Duodenal mucosa (tissue), 2 donors: ENCODE data around the gene NDRG3.
"Not testable (repeated sequence)": the region's sequence is repeated elsewhere in the genome, so short reads cannot be mapped to it uniquely, and the experiment has no call there.

Experiments
- H3K27ac ChIP-seq: one replicate; pipeline ENCODE4 v1.7.0; 2013; ENCODE audit warnings: low read depth, low read length
- H3K27me3 ChIP-seq, 2 donors: one replicate each; pipeline ENCODE4 v1.7.0; 2013; ENCODE audit warnings: low read length in 2 of 2, control low read depth in 1 of 2; ENCODE audit not compliant: insufficient read depth in 2 of 2, control insufficient read depth in 1 of 2
- H3K36me3 ChIP-seq, 2 donors: one replicate each; pipeline ENCODE4 v1.7.0; 2013; ENCODE audit warnings: low read length in 2 of 2, control low read depth in 1 of 2; ENCODE audit not compliant: insufficient read depth in 2 of 2, control insufficient read depth in 1 of 2
- H3K4me1 ChIP-seq, 2 donors: one replicate each; pipeline ENCODE4 v1.7.0; 2013; ENCODE audit warnings: low read length in 2 of 2, control low read depth in 1 of 2; ENCODE audit not compliant: insufficient read depth in 2 of 2, control insufficient read depth in 1 of 2
- H3K4me3 ChIP-seq, 2 donors: one replicate each; pipeline ENCODE4 v1.7.0; 2013; ENCODE audit warnings: low read length in 2 of 2, low read depth in 1 of 2
- H3K9ac ChIP-seq, 2 donors: one replicate each; pipeline ENCODE4 v1.7.0; 2013; ENCODE audit warnings: low read length in 2 of 2, low read depth in 1 of 2
- H3K9me3 ChIP-seq, 2 donors: one replicate each; pipeline ENCODE4 v1.7.0; 2013; ENCODE audit warnings: low read length in 2 of 2, control low read depth in 1 of 2; ENCODE audit not compliant: control insufficient read depth in 1 of 2

Gene NDRG3

GRCh38 chr20:36624068-36624943 is 121.6 kb downstream of the NDRG3 start:
- H3K9me3 ChIP-seq = no peaks in the 10 kb centered on the region
- no peaks in the 10 kb centered on the region for H3K27me3 ChIP-seq
- H3K9ac ChIP-seq = no peak overlapping the region
- no peak overlapping the region for H3K27ac ChIP-seq
- H3K4me1 ChIP-seq = peaks cover 8 to 11% of the 10 kb centered on the region in 2 donors
- H3K4me3 ChIP-seq = no peak overlapping the region
- H3K36me3 ChIP-seq = no peaks in the 10 kb centered on the region

GRCh38 chr20:36623444-36623843 is 122.4 kb downstream of the NDRG3 start:
- H3K9me3 ChIP-seq = no peaks in the 10 kb centered on the region

GRCh38 chr20:36620917-36621316 is 125.0 kb downstream of the NDRG3 start:
- peaks cover 8 to 11% of the 10 kb centered on the region in 2 donors for H3K4me1 ChIP-seq
- H3K4me3 ChIP-seq = no peak overlapping the region
- H3K9ac ChIP-seq = no peak overlapping the region
- H3K27me3 ChIP-seq = no peaks in the 10 kb centered on the region
- H3K9me3 ChIP-seq = no peaks in the 10 kb centered on the region
- H3K36me3 ChIP-seq = no peaks in the 10 kb centered on the region
- no peak overlapping the region for H3K27ac ChIP-seq

More at GRCh38 chr20:36623444-36623843, 122.4 kb downstream of the NDRG3 start:
- Histone ChIP-seq H3K4me1 (peaks cover 8 to 11% of the 10 kb centered on the region in 2 donors), H3K36me3 (no peaks in the 10 kb centered on the region), H3K27me3 (no peaks in the 10 kb centered on the region), H3K4me3 (no peak overlapping the region), H3K9ac (no peak overlapping the region), H3K27ac (no peak overlapping the region)

GRCh38 chr20:36614781-36615557 is 130.9 kb downstream of the NDRG3 start:
- Histone ChIP-seq H3K27me3 (no peaks in the 10 kb centered on the region), H3K4me3 (no peak overlapping the region), H3K27ac (no peak overlapping the region), H3K36me3 (peaks cover 41 to 52% of the 10 kb centered on the region in 2 donors), H3K9ac (no peak overlapping the region), H3K4me1 (peaks cover 7 to 10% of the 10 kb centered on the region in 2 donors), H3K9me3 (no peaks in the 10 kb centered on the region)

- Histone ChIP-seq H3K4me1 (peaks cover 7 to 10% of the 10 kb centered on the region in 2 donors), H3K4me3 (no peak overlapping the region), H3K27ac (no peak overlapping the region), H3K27me3 (no peaks in the 10 kb centered on the region), H3K36me3 (peaks cover 45 to 61% of the 10 kb centered on the region in 2 donors), H3K9ac (no peak overlapping the region), H3K9me3 (no peaks in the 10 kb centered on the region)
These were observed 131.9 kb downstream of the NDRG3 start for GRCh38 chr20:36613974-36614373.

- Histone ChIP-seq H3K4me3 (no peak overlapping the region), H3K36me3 (peaks cover 51 to 73% of the 10 kb centered on the region in 2 donors), H3K27me3 (no peaks in the 10 kb centered on the region), H3K4me1 (peaks cover 22 to 23% of the 10 kb centered on the region in 2 donors), H3K9ac (no peak overlapping the region), H3K9me3 (no peaks in the 10 kb centered on the region), H3K27ac (no peak overlapping the region)
These were observed 134.3 kb downstream of the NDRG3 start for GRCh38 chr20:36611625-36612024.

GRCh38 chr20:36608388-36608728 is 137.5 kb downstream of the NDRG3 start:
- Histone ChIP-seq H3K36me3 (peaks cover 33 to 51% of the 10 kb centered on the region in 2 donors), H3K4me1 (peaks cover 23 to 25% of the 10 kb centered on the region in 2 donors)
- H3K27me3 ChIP-seq, H3K9ac ChIP-seq, H3K4me3 ChIP-seq, H3K9me3 ChIP-seq, H3K27ac ChIP-seq: not testable (repeated sequence)

GRCh38 chr20:36607586-36608387 is 138.1 kb downstream of the NDRG3 start:
- Histone ChIP-seq H3K27ac (no peak overlapping the region), H3K27me3 (no peaks in the 10 kb centered on the region), H3K36me3 (peaks cover 29 to 46% of the 10 kb centered on the region in 2 donors), H3K9me3 (no peaks in the 10 kb centered on the region), H3K4me3 (peak overlapping the region in 1 of 2 donors; percentile 29), H3K4me1 (peaks cover 21 to 25% of the 10 kb centered on the region in 2 donors), H3K9ac (peak overlapping the region in 1 of 2 donors; percentile 99)

- no peaks in the 10 kb centered on the region for H3K9me3 ChIP-seq
- peak overlapping the region; percentile 91 for H3K27ac ChIP-seq
- peak overlapping the region; percentile 98 to 99 for H3K4me3 ChIP-seq
- peaks cover 17 to 33% of the 10 kb centered on the region in 2 donors for H3K36me3 ChIP-seq
- peaks cover 21 to 25% of the 10 kb centered on the region in 2 donors for H3K4me1 ChIP-seq
- H3K9ac ChIP-seq = peak overlapping the region; percentile 94 to 99
- H3K27me3 ChIP-seq = no peaks in the 10 kb centered on the region
These were observed 139.5 kb downstream of the NDRG3 start for GRCh38 chr20:36606158-36607066.
